ENCODE data around the gene AVEN.
A peak's percentile ranks its signal among the peaks of the same experiment; 100 is the strongest.

Gene AVEN

GRCh38 chr15:34038871-34039789, at the start of gene AVEN:
TSS of gene AVEN (minus strand) at chr15:34039204. CDS start at chr15:34039046, 158 bp downstream.
- TF ChIP-seq CTCF (IDR thresholded peaks at IDR 0.05; ENCODE audit: insufficient read depth, low read length, poor library complexity, severe bottlenecking) = no peak
- Histone ChIP-seq H3K4me3 (replicated peaks; ENCODE audit: low read depth, low read length) (peak within 1 kb of the TSS; percentile 95), H3K27me3 (replicated peaks; ENCODE audit: control insufficient read depth, insufficient read depth, low read length) (no peaks in the 10 kb centered on the region), H3K36me3 (ENCODE audit: control insufficient read depth, insufficient read depth, low read length) (no peaks in the 10 kb centered on the region)
- DNase-seq (ENCODE audit: extremely low read depth, insufficient read length) = peak; percentile 76

GRCh38 chr15:34085746-34086145, 46.7 kb upstream of the AVEN start:
- TF ChIP-seq CTCF (IDR thresholded peaks at IDR 0.05; ENCODE audit: insufficient read depth, low read length, poor library complexity, severe bottlenecking) = no peak
- Histone ChIP-seq H3K36me3 (ENCODE audit: control insufficient read depth, insufficient read depth, low read length) (peaks cover 11% of the 10 kb centered on the region), H3K4me3 (replicated peaks; ENCODE audit: low read depth, low read length) (no peak overlapping the region), H3K27me3 (replicated peaks; ENCODE audit: control insufficient read depth, insufficient read depth, low read length) (no peaks in the 10 kb centered on the region)
- no peak for DNase-seq (ENCODE audit: extremely low read depth, insufficient read length)

- no peaks in the 10 kb centered on the region for H3K27me3 ChIP-seq (replicated peaks; ENCODE audit: control insufficient read depth, insufficient read depth, low read length)
- DNase-seq (ENCODE audit: extremely low read depth, insufficient read length) = no peak
- no peak for TF ChIP-seq CTCF (IDR thresholded peaks at IDR 0.05; ENCODE audit: insufficient read depth, low read length, poor library complexity, severe bottlenecking)
- no peak overlapping the region for H3K4me3 ChIP-seq (replicated peaks; ENCODE audit: low read depth, low read length)
- peaks cover 11% of the 10 kb centered on the region for H3K36me3 ChIP-seq (ENCODE audit: control insufficient read depth, insufficient read depth, low read length)
Measured at GRCh38 chr15:34084086-34084485, 45.1 kb upstream of the AVEN start.

GRCh38 chr15:34079904-34080303, 40.9 kb upstream of the AVEN start:
- DNase-seq (ENCODE audit: extremely low read depth, insufficient read length) = no peak
- Histone ChIP-seq H3K27me3 (replicated peaks; ENCODE audit: control insufficient read depth, insufficient read depth, low read length) (no peaks in the 10 kb centered on the region), H3K4me3 (replicated peaks; ENCODE audit: low read depth, low read length) (no peak overlapping the region), H3K36me3 (ENCODE audit: control insufficient read depth, insufficient read depth, low read length) (peaks cover 3% of the 10 kb centered on the region)
- TF ChIP-seq CTCF (IDR thresholded peaks at IDR 0.05; ENCODE audit: insufficient read depth, low read length, poor library complexity, severe bottlenecking) = no peak

GRCh38 chr15:34078900-34079299, 39.9 kb upstream of the AVEN start:
- H3K27me3 ChIP-seq (replicated peaks; ENCODE audit: control insufficient read depth, insufficient read depth, low read length) = no peaks in the 10 kb centered on the region
- no peaks in the 10 kb centered on the region for H3K36me3 ChIP-seq (ENCODE audit: control insufficient read depth, insufficient read depth, low read length)
- no peak for TF ChIP-seq CTCF (IDR thresholded peaks at IDR 0.05; ENCODE audit: insufficient read depth, low read length, poor library complexity, severe bottlenecking)
- H3K4me3 ChIP-seq (replicated peaks; ENCODE audit: low read depth, low read length) = no peak overlapping the region
- DNase-seq (ENCODE audit: extremely low read depth, insufficient read length) = no peak

All from GM06990 (cell line).